GM12891 (cell line): ENCODE results near the gene ELF2.
"Not testable (repeated sequence)": the region's sequence is repeated elsewhere in the genome, so short reads cannot be mapped to it uniquely, and the experiment has no call there.

ENCODE experiments used
- DNase-seq: peaks from one replicate; pipeline ENCODE4 v3.0.0; 2011; ENCODE audit warnings: low spot score; ENCODE audit not compliant: insufficient read length
- FAIRE-seq: peaks from 2 replicates; lab custom pipeline; 2011; peaks lifted over from hg19 to GRCh38; lab: Jason Lieb, UNC
- PAX5 ChIP-seq: IDR thresholded peaks from 2 replicates; pipeline ENCODE4 v1.6.1; 2011; ENCODE audit warnings: low read length, moderate library complexity, mild to moderate bottlenecking; ENCODE audit not compliant: insufficient read depth, severe bottlenecking
- POLR2A ChIP-seq: IDR thresholded peaks from 2 replicates; pipeline ENCODE4 v1.6.1; 2011; ENCODE audit warnings: low read depth, low read length, control low read depth
- POLR2AphosphoS5 ChIP-seq: IDR thresholded peaks from 2 replicates; pipeline ENCODE4 v1.6.1; 2011; ENCODE audit warnings: low read depth, low read length, control low read depth
- POU2F2 ChIP-seq: IDR thresholded peaks from 2 replicates; pipeline ENCODE4 v1.6.1; 2011; ENCODE audit warnings: low read depth, mild to moderate bottlenecking, control low read depth, low read length, moderate library complexity
- SPI1 ChIP-seq: IDR thresholded peaks from 2 replicates; pipeline ENCODE4 v1.6.1; 2011; ENCODE audit warnings: low read depth, low read length, control low read depth
- TAF1 ChIP-seq: IDR thresholded peaks from 2 replicates; pipeline ENCODE4 v1.6.1; 2011; ENCODE audit warnings: low read depth, low read length, control low read depth

Gene ELF2

GRCh38 chr4:139126898-139127297, 50.1 kb downstream of the ELF2 start:
- no peak for FAIRE-seq
- no peak for DNase-seq
- no peak for TF ChIP-seq PAX5
- no peak for TF ChIP-seq POU2F2
- no peak for TF ChIP-seq SPI1
- no peak for TF ChIP-seq POLR2A
- no peak for TF ChIP-seq TAF1
- TF ChIP-seq POLR2AphosphoS5, result no peak

GRCh38 chr4:139123910-139124309, 53.1 kb downstream of the ELF2 start:
- TF ChIP-seq PAX5, result no peak
- no peak for TF ChIP-seq POU2F2
- TF ChIP-seq POLR2A, result no peak
- TF ChIP-seq TAF1, result no peak
- no peak for TF ChIP-seq POLR2AphosphoS5
- TF ChIP-seq SPI1, result no peak
- no peak for DNase-seq
- FAIRE-seq, result no peak

GRCh38 chr4:139118365-139118764, 58.7 kb downstream of the ELF2 start:
- no peak for TF ChIP-seq POLR2AphosphoS5
- no peak for TF ChIP-seq PAX5
- no peak for TF ChIP-seq POU2F2
- no peak for TF ChIP-seq POLR2A
- no peak for TF ChIP-seq TAF1
- no peak for TF ChIP-seq SPI1
- no peak for FAIRE-seq
- DNase-seq, result no peak

GRCh38 chr4:139115226-139115625, 61.8 kb downstream of the ELF2 start:
- no peak for FAIRE-seq
- no peak for DNase-seq
- no peak for TF ChIP-seq POLR2AphosphoS5
- no peak for TF ChIP-seq TAF1
- TF ChIP-seq PAX5, result no peak
- TF ChIP-seq SPI1, result no peak
- TF ChIP-seq POLR2A, result no peak
- no peak for TF ChIP-seq POU2F2

- not testable (repeated sequence) for DNase-seq, FAIRE-seq
Measured at GRCh38 chr4:139114795-139115194, 62.2 kb downstream of the ELF2 start.

- TF ChIP-seq POU2F2 (no peak), POLR2A (no peak), PAX5 (no peak), POLR2AphosphoS5 (no peak), SPI1 (no peak), TAF1 (no peak)
- FAIRE-seq, result no peak
- no peak for DNase-seq
Measured at GRCh38 chr4:139112650-139113049, 64.4 kb downstream of the ELF2 start.

- FAIRE-seq (no peak), DNase-seq (no peak)
- TF ChIP-seq PAX5 (no peak), TAF1 (no peak), POLR2AphosphoS5 (no peak), POU2F2 (no peak), SPI1 (no peak), POLR2A (no peak)
Measured at GRCh38 chr4:139108567-139109128, 68.4 kb downstream of the ELF2 start.

- TF ChIP-seq PAX5 (no peak), POLR2A (no peak), POLR2AphosphoS5 (no peak), TAF1 (no peak), SPI1 (no peak), POU2F2 (no peak)
- FAIRE-seq (peak; percentile 82), DNase-seq (peak; percentile 37)
Measured at GRCh38 chr4:139099366-139099982, 77.5 kb downstream of the ELF2 start.

- TF ChIP-seq TAF1 (no peak), POLR2AphosphoS5 (no peak)
Measured at GRCh38 chr4:139092271-139092670, 84.7 kb downstream of the ELF2 start.

GRCh38 chr4:139085141-139085540, 91.9 kb downstream of the ELF2 start:
- FAIRE-seq, result peak; percentile 28
- no peak for TF ChIP-seq TAF1
- TF ChIP-seq POU2F2, result no peak
- no peak for TF ChIP-seq PAX5
- no peak for TF ChIP-seq POLR2A
- TF ChIP-seq SPI1, result no peak
- DNase-seq, result no peak

More at GRCh38 chr4:139092271-139092670, 84.7 kb downstream of the ELF2 start:
- no peak for FAIRE-seq
- no peak for DNase-seq

GRCh38 chr4:139084804-139085093, 92.3 kb downstream of the ELF2 start:
- no peak for DNase-seq
- TF ChIP-seq SPI1 (no peak), POU2F2 (no peak), POLR2A (no peak), PAX5 (no peak), POLR2AphosphoS5 (no peak), TAF1 (no peak)
- FAIRE-seq, result no peak
